IMR-90 (cell line): ENCODE results near the gene MYBPH.

Experiments
- BHLHE40 ChIP-seq: fragments of 150-350 bp; IDR thresholded peaks from 2 replicates; pipeline ENCODE4 v1.6.1; 2016; ENCODE audit warnings: mild to moderate bottlenecking, low read depth, low read length
- FOS ChIP-seq: fragments of 150-350 bp; IDR thresholded peaks from 2 replicates; pipeline ENCODE4 v1.6.1; 2016; ENCODE audit warnings: low read depth, low read length
- MAZ ChIP-seq: IDR thresholded peaks from 2 replicates; pipeline ENCODE4 v1.6.1; 2012; ENCODE audit warnings: low read depth, mild to moderate bottlenecking, low read length, improper control_type of control experiment, moderate library complexity, borderline replicate concordance
- POLR2A ChIP-seq: IDR thresholded peaks from 2 replicates; pipeline ENCODE4 v1.6.1; 2012; ENCODE audit warnings: mild to moderate bottlenecking, low read depth, low read length
- TF ChIP-seq, protein P1 (sequence below): conservative IDR thresholded peaks from 2 replicates; pipeline ENCODE4 v1.5.1; 2012; ENCODE audit warnings: mild to moderate bottlenecking, low read depth, low read length, improper control_type of control experiment

DNA sequence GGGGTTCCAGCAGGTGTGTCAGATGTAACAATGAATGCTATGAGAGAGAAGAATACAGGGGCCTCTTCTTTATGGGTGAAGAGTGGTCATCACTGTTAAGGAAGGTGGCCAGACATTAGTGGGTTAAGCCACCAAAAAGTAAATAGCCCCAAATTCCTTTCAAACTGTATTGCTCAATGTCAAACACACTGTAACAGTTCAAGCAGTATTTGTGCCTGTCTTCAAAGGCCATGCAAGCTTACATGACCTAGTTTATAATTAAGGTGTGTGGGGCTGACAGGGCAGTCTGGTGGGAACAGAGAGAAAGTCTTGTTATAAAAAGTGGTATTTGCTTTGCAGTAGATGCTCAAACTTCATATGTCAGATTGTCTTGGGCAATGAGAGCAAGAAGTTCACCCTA is 35.4 kb upstream of the MYBPH start:
- TF ChIP-seq POLR2A, result no peak
- TF ChIP-seq, protein P1, sequence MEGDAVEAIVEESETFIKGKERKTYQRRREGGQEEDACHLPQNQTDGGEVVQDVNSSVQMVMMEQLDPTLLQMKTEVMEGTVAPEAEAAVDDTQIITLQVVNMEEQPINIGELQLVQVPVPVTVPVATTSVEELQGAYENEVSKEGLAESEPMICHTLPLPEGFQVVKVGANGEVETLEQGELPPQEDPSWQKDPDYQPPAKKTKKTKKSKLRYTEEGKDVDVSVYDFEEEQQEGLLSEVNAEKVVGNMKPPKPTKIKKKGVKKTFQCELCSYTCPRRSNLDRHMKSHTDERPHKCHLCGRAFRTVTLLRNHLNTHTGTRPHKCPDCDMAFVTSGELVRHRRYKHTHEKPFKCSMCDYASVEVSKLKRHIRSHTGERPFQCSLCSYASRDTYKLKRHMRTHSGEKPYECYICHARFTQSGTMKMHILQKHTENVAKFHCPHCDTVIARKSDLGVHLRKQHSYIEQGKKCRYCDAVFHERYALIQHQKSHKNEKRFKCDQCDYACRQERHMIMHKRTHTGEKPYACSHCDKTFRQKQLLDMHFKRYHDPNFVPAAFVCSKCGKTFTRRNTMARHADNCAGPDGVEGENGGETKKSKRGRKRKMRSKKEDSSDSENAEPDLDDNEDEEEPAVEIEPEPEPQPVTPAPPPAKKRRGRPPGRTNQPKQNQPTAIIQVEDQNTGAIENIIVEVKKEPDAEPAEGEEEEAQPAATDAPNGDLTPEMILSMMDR, result no peak
- no peak for TF ChIP-seq BHLHE40
- TF ChIP-seq FOS, result no peak
- no peak for TF ChIP-seq MAZ
